HG02870 (cell line): ENCODE measurements around the gene NR4A2.

Experiments
- ATAC-seq: cut with Tn5 transposase; IDR thresholded peaks from one replicate; pipeline ENCODE4 v1.9.1; 2021; ENCODE audit warnings: mild to moderate bottlenecking, moderate library complexity; ENCODE audit not compliant: unreplicated experiment

NR4A2 gene

GRCh38 chr2:156332534-156333273 lies at the start of gene NR4A2:
Gene NR4A2, minus strand, starts transcription at chr2:156332721. Its CDS starts 2,535 bp downstream, at chr2:156330186.
- peak; percentile 59 for ATAC-seq

- peak; percentile 87 for ATAC-seq
Observed at GRCh38 chr2:156380117-156380645, 47.7 kb upstream of the NR4A2 start.

- no peak for ATAC-seq
Observed at GRCh38 chr2:156379714-156380113, 47.2 kb upstream of the NR4A2 start.

- ATAC-seq, result peak; percentile 54
Observed at GRCh38 chr2:156379071-156379470, 46.5 kb upstream of the NR4A2 start.

GRCh38 chr2:156366753-156367152 lies 34.2 kb upstream of the NR4A2 start:
- no peak for ATAC-seq

GRCh38 chr2:156363141-156363540 lies 30.6 kb upstream of the NR4A2 start:
- no peak for ATAC-seq

- ATAC-seq, result no peak
Observed at GRCh38 chr2:156356014-156356754, 23.7 kb upstream of the NR4A2 start.

GRCh38 chr2:156352911-156353310 lies 20.4 kb upstream of the NR4A2 start:
- ATAC-seq, result no peak

- ATAC-seq, result no peak
Observed at GRCh38 chr2:156350374-156351142, 18.0 kb upstream of the NR4A2 start.

GRCh38 chr2:156349605-156350004 lies 17.1 kb upstream of the NR4A2 start:
- no peak for ATAC-seq

- ATAC-seq, result no peak
Observed at GRCh38 chr2:156349161-156349560, 16.6 kb upstream of the NR4A2 start.

GRCh38 chr2:156347431-156347830 lies 14.9 kb upstream of the NR4A2 start:
- ATAC-seq, result no peak

- ATAC-seq, result no peak
Observed at GRCh38 chr2:156346731-156347130, 14.2 kb upstream of the NR4A2 start.

- ATAC-seq, result no peak
Observed at GRCh38 chr2:156345582-156345981, 13.1 kb upstream of the NR4A2 start.

GRCh38 chr2:156343940-156344301 lies 11.4 kb upstream of the NR4A2 start:
- no peak for ATAC-seq

- ATAC-seq, result no peak
Observed at GRCh38 chr2:156343096-156343939, 10.8 kb upstream of the NR4A2 start.

- peak; percentile 52 for ATAC-seq
Observed at GRCh38 chr2:156342254-156343095, 10.0 kb upstream of the NR4A2 start.

- peak; percentile 82 for ATAC-seq
Observed at GRCh38 chr2:156341452-156342253, 9.1 kb upstream of the NR4A2 start.
